ENCODE results near the gene OR13A1.
"Not testable (repeated sequence)": the region's sequence is repeated elsewhere in the genome, so short reads cannot be mapped to it uniquely, and the experiment has no call there.

The OR13A1 gene

DNA sequence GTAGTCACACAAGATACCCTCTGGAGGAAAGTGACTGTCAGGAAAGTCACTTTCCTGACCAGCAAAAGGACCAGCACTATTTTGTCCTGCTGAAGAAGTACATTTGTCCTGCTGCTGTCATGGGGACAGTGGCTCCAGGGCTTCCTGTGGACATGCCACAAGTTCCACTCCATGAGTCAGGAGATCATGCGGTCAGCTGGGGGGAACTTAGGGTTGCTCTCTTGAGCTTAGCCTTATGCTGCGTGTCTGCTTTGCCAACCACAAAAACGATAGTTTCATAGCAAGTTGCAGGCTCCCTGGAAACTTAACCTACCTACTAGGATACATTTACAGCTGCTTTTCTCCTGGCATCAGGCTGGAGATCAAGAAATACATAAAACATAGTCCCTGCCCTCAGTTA lies 38.9 kb upstream of the OR13A1 start:
- no peak for DNase-seq
- H3K27ac ChIP-seq (ENCODE audit: low read length), result no peak overlapping the region
- H3K4me2 ChIP-seq (ENCODE audit: low read depth, low read length), result no peak overlapping the region

DNA sequence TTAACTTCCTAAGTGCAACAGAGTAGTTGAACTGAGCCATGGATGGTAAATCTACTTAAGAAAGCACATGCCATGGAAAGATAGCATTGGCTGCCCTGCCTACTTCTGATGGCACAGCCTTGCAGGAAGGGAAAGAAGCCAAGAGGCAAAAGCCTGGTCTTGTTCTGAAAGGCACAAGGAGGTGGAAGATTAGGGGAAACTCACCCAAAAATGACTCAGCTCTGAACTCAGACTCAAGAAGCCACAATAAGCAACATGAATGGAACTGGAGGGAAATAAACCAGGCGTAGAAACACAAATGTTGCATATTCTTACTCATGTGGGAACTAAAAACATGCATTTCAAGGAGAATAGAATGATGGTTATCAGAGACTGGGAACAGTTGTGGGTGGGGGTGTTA lies 37.8 kb upstream of the OR13A1 start:
- TF ChIP-seq EZH2 (optimal IDR thresholded peaks at IDR 0.05; ENCODE audit: low read depth, low read length) (no peak), EZH2phosphoT487 (IDR thresholded peaks at IDR 0.05; ENCODE audit: low read length) (no peak)
- TF ChIP-seq, protein P1, sequence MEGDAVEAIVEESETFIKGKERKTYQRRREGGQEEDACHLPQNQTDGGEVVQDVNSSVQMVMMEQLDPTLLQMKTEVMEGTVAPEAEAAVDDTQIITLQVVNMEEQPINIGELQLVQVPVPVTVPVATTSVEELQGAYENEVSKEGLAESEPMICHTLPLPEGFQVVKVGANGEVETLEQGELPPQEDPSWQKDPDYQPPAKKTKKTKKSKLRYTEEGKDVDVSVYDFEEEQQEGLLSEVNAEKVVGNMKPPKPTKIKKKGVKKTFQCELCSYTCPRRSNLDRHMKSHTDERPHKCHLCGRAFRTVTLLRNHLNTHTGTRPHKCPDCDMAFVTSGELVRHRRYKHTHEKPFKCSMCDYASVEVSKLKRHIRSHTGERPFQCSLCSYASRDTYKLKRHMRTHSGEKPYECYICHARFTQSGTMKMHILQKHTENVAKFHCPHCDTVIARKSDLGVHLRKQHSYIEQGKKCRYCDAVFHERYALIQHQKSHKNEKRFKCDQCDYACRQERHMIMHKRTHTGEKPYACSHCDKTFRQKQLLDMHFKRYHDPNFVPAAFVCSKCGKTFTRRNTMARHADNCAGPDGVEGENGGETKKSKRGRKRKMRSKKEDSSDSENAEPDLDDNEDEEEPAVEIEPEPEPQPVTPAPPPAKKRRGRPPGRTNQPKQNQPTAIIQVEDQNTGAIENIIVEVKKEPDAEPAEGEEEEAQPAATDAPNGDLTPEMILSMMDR (IDR thresholded peaks at IDR 0.05; ENCODE audit: low read length), result no peak
- H4K20me1 ChIP-seq (ENCODE audit: insufficient read depth, low read length), result no peaks in the 10 kb centered on the region
- no peak overlapping the region for H3K4me3 ChIP-seq (ENCODE audit: low read length)
- no peaks in the 10 kb centered on the region for H3K9me3 ChIP-seq (replicated peaks; ENCODE audit: insufficient read depth, low read length)
- no peaks in the 10 kb centered on the region for H3K79me2 ChIP-seq (ENCODE audit: low read length)
- H3K4me2 ChIP-seq (ENCODE audit: low read depth, low read length), result no peak overlapping the region
- H3K27ac ChIP-seq (ENCODE audit: low read length), result no peak overlapping the region
- no peaks in the 10 kb centered on the region for H3K9me2 ChIP-seq (replicated peaks; ENCODE audit: insufficient read depth, low read length)
- no peak for DNase-seq
- H3K36me3 ChIP-seq (replicated peaks; ENCODE audit: insufficient read depth, low read length), result no peaks in the 10 kb centered on the region
- no peak overlapping the region for H3K9ac ChIP-seq (ENCODE audit: low read length)
- no peak overlapping the region for H2AFZ ChIP-seq (ENCODE audit: low read length)
- H3K4me1 ChIP-seq (ENCODE audit: low read length), result no peaks in the 10 kb centered on the region
- H3K27me3 ChIP-seq (replicated peaks; ENCODE audit: insufficient read depth, low read length), result no peaks in the 10 kb centered on the region
- H3F3A ChIP-seq (ENCODE audit: insufficient read depth, low read length), result no peaks in the 10 kb centered on the region

More for the DNA sequence above, 38.9 kb upstream of the OR13A1 start:
- H3K27me3 ChIP-seq (replicated peaks; ENCODE audit: insufficient read depth, low read length), result no peaks in the 10 kb centered on the region
- no peak overlapping the region for H3K9ac ChIP-seq (ENCODE audit: low read length)
- no peak overlapping the region for H2AFZ ChIP-seq (ENCODE audit: low read length)
- H3K79me2 ChIP-seq (ENCODE audit: low read length), result no peaks in the 10 kb centered on the region
- H3K9me2 ChIP-seq (replicated peaks; ENCODE audit: insufficient read depth, low read length), result no peaks in the 10 kb centered on the region
- no peaks in the 10 kb centered on the region for H4K20me1 ChIP-seq (ENCODE audit: insufficient read depth, low read length)
- TF ChIP-seq EZH2 (optimal IDR thresholded peaks at IDR 0.05; ENCODE audit: low read depth, low read length) (no peak), EZH2phosphoT487 (IDR thresholded peaks at IDR 0.05; ENCODE audit: low read length) (no peak)
- TF ChIP-seq, protein P1 (IDR thresholded peaks at IDR 0.05; ENCODE audit: low read length), result no peak
- H3K36me3 ChIP-seq (replicated peaks; ENCODE audit: insufficient read depth, low read length), result no peaks in the 10 kb centered on the region
- no peaks in the 10 kb centered on the region for H3K9me3 ChIP-seq (replicated peaks; ENCODE audit: insufficient read depth, low read length)
- H3F3A ChIP-seq (ENCODE audit: insufficient read depth, low read length), result no peaks in the 10 kb centered on the region
- H3K4me1 ChIP-seq (ENCODE audit: low read length), result no peaks in the 10 kb centered on the region
- H3K4me3 ChIP-seq (ENCODE audit: low read length), result no peak overlapping the region

GRCh38 chr10:45348196-45348765 lies 32.9 kb upstream of the OR13A1 start:
- not testable (repeated sequence) for H3K4me3 ChIP-seq (ENCODE audit: low read length); H4K20me1 ChIP-seq (ENCODE audit: insufficient read depth, low read length); H2AFZ ChIP-seq (ENCODE audit: low read length); H3K4me2 ChIP-seq (ENCODE audit: low read depth, low read length); H3K9me2 ChIP-seq (replicated peaks; ENCODE audit: insufficient read depth, low read length); H3F3A ChIP-seq (ENCODE audit: insufficient read depth, low read length); H3K4me1 ChIP-seq (ENCODE audit: low read length); H3K79me2 ChIP-seq (ENCODE audit: low read length); H3K27me3 ChIP-seq (replicated peaks; ENCODE audit: insufficient read depth, low read length); H3K27ac ChIP-seq (ENCODE audit: low read length); H3K9me3 ChIP-seq (replicated peaks; ENCODE audit: insufficient read depth, low read length); H3K9ac ChIP-seq (ENCODE audit: low read length); H3K36me3 ChIP-seq (replicated peaks; ENCODE audit: insufficient read depth, low read length); DNase-seq

GRCh38 chr10:45347464-45347863 lies 32.1 kb upstream of the OR13A1 start:
- not testable (repeated sequence) for H3K36me3 ChIP-seq (replicated peaks; ENCODE audit: insufficient read depth, low read length); H3K9me2 ChIP-seq (replicated peaks; ENCODE audit: insufficient read depth, low read length); H4K20me1 ChIP-seq (ENCODE audit: insufficient read depth, low read length); H2AFZ ChIP-seq (ENCODE audit: low read length); H3F3A ChIP-seq (ENCODE audit: insufficient read depth, low read length); H3K4me1 ChIP-seq (ENCODE audit: low read length); H3K27me3 ChIP-seq (replicated peaks; ENCODE audit: insufficient read depth, low read length); H3K4me3 ChIP-seq (ENCODE audit: low read length); H3K4me2 ChIP-seq (ENCODE audit: low read depth, low read length); H3K9ac ChIP-seq (ENCODE audit: low read length); DNase-seq; H3K27ac ChIP-seq (ENCODE audit: low read length); H3K79me2 ChIP-seq (ENCODE audit: low read length); H3K9me3 ChIP-seq (replicated peaks; ENCODE audit: insufficient read depth, low read length)

GRCh38 chr10:45346652-45347335 lies 31.4 kb upstream of the OR13A1 start:
- H4K20me1 ChIP-seq (ENCODE audit: insufficient read depth, low read length); H3K9me3 ChIP-seq (replicated peaks; ENCODE audit: insufficient read depth, low read length); H3K27ac ChIP-seq (ENCODE audit: low read length); H3F3A ChIP-seq (ENCODE audit: insufficient read depth, low read length); H3K9ac ChIP-seq (ENCODE audit: low read length); H3K4me3 ChIP-seq (ENCODE audit: low read length); H3K79me2 ChIP-seq (ENCODE audit: low read length); H2AFZ ChIP-seq (ENCODE audit: low read length); DNase-seq; H3K27me3 ChIP-seq (replicated peaks; ENCODE audit: insufficient read depth, low read length); H3K4me1 ChIP-seq (ENCODE audit: low read length); H3K9me2 ChIP-seq (replicated peaks; ENCODE audit: insufficient read depth, low read length); H3K4me2 ChIP-seq (ENCODE audit: low read depth, low read length); H3K36me3 ChIP-seq (replicated peaks; ENCODE audit: insufficient read depth, low read length): not testable (repeated sequence)

DNA sequence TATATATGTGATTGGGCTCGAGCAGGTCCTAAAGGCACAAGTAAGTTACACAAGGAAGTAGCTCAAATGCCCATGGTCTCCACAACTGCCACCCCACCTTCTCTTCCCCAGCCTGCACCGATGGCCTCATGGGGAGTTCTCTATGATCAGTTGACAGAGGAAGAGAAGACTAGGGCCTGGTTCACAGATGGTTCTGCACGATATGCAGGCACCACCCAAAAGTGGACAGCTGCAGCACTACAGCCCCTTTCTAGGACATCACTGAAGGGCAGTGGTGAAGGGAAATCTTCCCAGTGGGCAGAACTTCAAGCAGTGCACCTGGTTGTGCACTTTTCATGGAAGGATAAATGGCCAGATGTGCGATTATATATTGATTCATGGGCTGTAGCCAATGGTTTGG lies 25.0 kb upstream of the OR13A1 start:
- H3K9ac ChIP-seq (ENCODE audit: low read length); H3K4me1 ChIP-seq (ENCODE audit: low read length); H2AFZ ChIP-seq (ENCODE audit: low read length); H3K79me2 ChIP-seq (ENCODE audit: low read length); H3K9me3 ChIP-seq (replicated peaks; ENCODE audit: insufficient read depth, low read length); H3K36me3 ChIP-seq (replicated peaks; ENCODE audit: insufficient read depth, low read length); H4K20me1 ChIP-seq (ENCODE audit: insufficient read depth, low read length); H3F3A ChIP-seq (ENCODE audit: insufficient read depth, low read length); H3K27me3 ChIP-seq (replicated peaks; ENCODE audit: insufficient read depth, low read length); H3K9me2 ChIP-seq (replicated peaks; ENCODE audit: insufficient read depth, low read length); H3K4me2 ChIP-seq (ENCODE audit: low read depth, low read length); H3K4me3 ChIP-seq (ENCODE audit: low read length); H3K27ac ChIP-seq (ENCODE audit: low read length); DNase-seq: not testable (repeated sequence)
